Common myeloid progenitor, CD34-positive (primary cell): ENCODE measurements around the gene SSX2IP.

Source experiments
- CTCF ChIA-PET: fragments of 350-600 bp; sonication (Branson Sonifier 250); formaldehyde crosslinking; loops from one replicate; lab custom pipeline; 2021; ENCODE audit warnings: antibody characterized with exemption; lab: Charles Lee
- POLR2A ChIA-PET: fragments of 350-600 bp; sonication (Branson Sonifier 250); formaldehyde crosslinking; loops from one replicate; lab custom pipeline; 2021; ENCODE audit warnings: antibody characterized with exemption; lab: Charles Lee
- DNase-seq, 3 donors: peaks; one replicate each; pipeline versions ENCODE4 v3.0.0 to v3.0.0-alpha.2; 2013
- H3K27ac ChIP-seq, 2 experiments: 1 replicate in 1 of 2; 2 replicates in 1 of 2; pipeline ENCODE4 v1.7.0; 2013; ENCODE audit warnings: inconsistent platforms in 2 of 2, low read length in 2 of 2, mild to moderate bottlenecking in 2 of 2, low read depth in 1 of 2, moderate library complexity in 1 of 2; ENCODE audit not compliant: severe bottlenecking in 2 of 2, insufficient read depth in 1 of 2, poor library complexity in 1 of 2
- H3K27me3 ChIP-seq, 5 experiments: replicated peaks in 2 of 5; 1 replicate in 3 of 5; 2 replicates in 2 of 5; pipeline versions ENCODE4 v1.6.1 to v1.7.0; 2013; ENCODE audit warnings: low read length in 4 of 5, mild to moderate bottlenecking in 2 of 5, moderate library complexity in 2 of 5, inconsistent platforms in 1 of 5; ENCODE audit not compliant: insufficient read depth in 5 of 5, control insufficient read depth in 4 of 5
- H3K36me3 ChIP-seq, 4 experiments: 1 replicate in 2 of 4; 2 replicates in 2 of 4; pipeline versions ENCODE4 v1.6.1 to v1.7.0; 2013; ENCODE audit warnings: low read length in 3 of 4, control low read depth in 1 of 4, mild to moderate bottlenecking in 1 of 4; ENCODE audit not compliant: control insufficient read depth in 4 of 4, insufficient read depth in 4 of 4
- H3K4me1 ChIP-seq, 4 experiments: 1 replicate in 3 of 4; 2 replicates in 1 of 4; pipeline versions ENCODE4 v1.6.1 to v1.7.1; 2013; ENCODE audit warnings: low read length in 3 of 4, mild to moderate bottlenecking in 3 of 4, control low read depth in 1 of 4, inconsistent platforms in 1 of 4, moderate library complexity in 1 of 4; ENCODE audit not compliant: control insufficient read depth in 4 of 4, insufficient read depth in 4 of 4; ENCODE audit errors: control extremely low read depth in 1 of 4
- H3K4me3 ChIP-seq, 7 experiments: 1 replicate in 4 of 7; 2 replicates in 3 of 7; pipeline versions ENCODE4 v1.5.1 to v1.7.0; 2013; ENCODE audit warnings: mild to moderate bottlenecking in 7 of 7, low read length in 6 of 7, moderate library complexity in 6 of 7, inconsistent platforms in 2 of 7, low read depth in 2 of 7, control low read depth in 1 of 7; ENCODE audit not compliant: insufficient read depth in 4 of 7, control insufficient read depth in 1 of 7; ENCODE audit errors: extremely low read depth in 1 of 7
- H3K9me3 ChIP-seq, 5 experiments: 1 replicate in 4 of 5; 2 replicates in 1 of 5; pipeline versions ENCODE4 v1.6.1 to v1.7.1; 2013; ENCODE audit warnings: low read length in 4 of 5, mild to moderate bottlenecking in 2 of 5, inconsistent platforms in 1 of 5, low read depth in 1 of 5, moderate library complexity in 1 of 5; ENCODE audit not compliant: control insufficient read depth in 4 of 5, insufficient read depth in 2 of 5; ENCODE audit errors: control extremely low read depth in 1 of 5
- WGBS: methylation state at CpG from one replicate; pipeline ENCODE4 v1.1.5; 2013; ENCODE audit not compliant: insufficient coverage; 5-methylcytosine and 5-hydroxymethylcytosine counted together

The SSX2IP gene

DNA sequence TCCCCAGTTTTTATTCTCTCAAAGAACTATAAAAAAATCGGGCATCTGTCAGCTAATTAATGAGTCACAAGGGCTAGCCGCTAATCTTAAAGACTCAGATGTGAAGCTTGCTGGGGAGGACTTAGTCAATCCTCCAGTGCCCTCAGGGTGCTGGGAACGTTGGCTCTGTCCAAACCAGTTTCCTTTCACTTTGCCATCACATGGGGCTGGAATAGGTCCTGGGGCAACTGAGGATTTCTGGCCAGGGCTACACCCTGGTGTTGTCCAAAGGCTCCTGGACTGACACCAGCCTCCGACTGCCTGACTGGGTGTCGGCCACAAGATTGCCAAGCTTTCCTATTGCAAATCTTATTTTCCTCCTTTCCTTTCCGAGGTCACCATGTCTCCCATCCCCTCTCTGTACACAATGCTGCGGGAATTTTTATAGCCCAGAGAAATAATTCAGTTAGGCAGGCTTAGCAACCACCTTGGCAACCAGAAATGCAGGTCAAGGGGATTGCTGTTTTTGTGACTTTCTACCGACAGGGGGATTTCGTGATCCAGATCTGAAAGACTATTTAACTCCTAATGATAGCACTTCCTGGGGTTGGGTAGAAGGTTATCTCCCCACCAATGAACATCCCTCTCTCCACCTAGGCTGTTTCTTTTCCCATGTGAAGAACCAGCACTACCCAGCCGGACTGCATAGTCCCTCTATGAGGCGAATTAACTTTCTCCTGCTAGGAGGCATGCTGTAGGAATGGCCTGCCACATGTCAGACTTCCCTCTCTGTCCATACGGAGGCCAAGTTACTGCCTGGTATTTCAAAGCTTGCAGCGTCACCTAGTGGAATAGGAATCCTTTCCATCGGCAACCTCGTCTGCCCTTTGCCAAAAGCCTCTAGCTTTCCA, 86.1 kb downstream of the SSX2IP start:
- no peak overlapping the region for H3K27ac ChIP-seq
- POLR2A ChIA-PET = interaction anchor here (0.6 kb wide), 1 partner anchor 34 kb away, joined by 3 read pairs; no protein-coding TSS in a partner anchor
- H3K4me1 ChIP-seq = no peaks in the 10 kb centered on the region
- H3K9me3 ChIP-seq = peaks cover 3 to 49% (median 33%) of the 10 kb centered on the region in 5 experiments
- H3K36me3 ChIP-seq = no peaks in the 10 kb centered on the region
- WGBS = 93% methylated on average over 11 of the region's 15 CpGs
- CTCF ChIA-PET = interaction anchor here (1.3 to 6.4 kb wide), 2 partner anchors 16 to 29 kb away, joined by 3 to 26 read pairs; no protein-coding TSS in a partner anchor
- no peaks in the 10 kb centered on the region for H3K27me3 ChIP-seq
- DNase-seq = no peak
- no peak overlapping the region for H3K4me3 ChIP-seq

DNA sequence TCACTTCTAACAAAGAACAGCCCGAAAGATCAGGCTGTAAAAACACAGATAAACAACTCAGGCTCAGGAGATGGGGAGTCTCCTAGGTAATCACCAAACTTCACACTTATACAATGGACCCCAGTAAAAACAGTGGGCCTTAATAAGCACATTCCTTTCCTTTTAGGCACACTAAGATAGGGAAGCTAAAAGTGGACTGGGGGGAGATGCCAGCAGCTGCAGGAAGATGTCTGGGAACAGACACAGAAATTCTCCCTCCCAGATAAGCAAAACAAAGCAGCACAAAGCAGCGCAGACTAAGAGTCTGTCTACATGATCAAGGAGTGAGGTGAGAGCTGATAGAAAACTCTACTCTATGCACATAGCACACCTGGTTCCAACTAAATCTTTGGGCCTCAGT, 87.0 kb downstream of the SSX2IP start:
- POLR2A ChIA-PET = interaction anchor here (1.0 kb wide), 1 partner anchor 26 kb away, joined by 3 read pairs; no protein-coding TSS in a partner anchor
- Histone ChIP-seq H3K4me1 (no peaks in the 10 kb centered on the region), H3K4me3 (no peak overlapping the region), H3K36me3 (no peaks in the 10 kb centered on the region), H3K9me3 (peaks cover 3 to 49% (median 33%) of the 10 kb centered on the region in 5 experiments), H3K27ac (no peak overlapping the region), H3K27me3 (no peaks in the 10 kb centered on the region)
- WGBS = no CpG with 5 or more reads among the region's 2 CpGs
- DNase-seq = no peak
- CTCF ChIA-PET = interaction anchor here (1.3 to 6.4 kb wide), 2 partner anchors 17 to 28 kb away, joined by 3 to 26 read pairs; no protein-coding TSS in a partner anchor

DNA sequence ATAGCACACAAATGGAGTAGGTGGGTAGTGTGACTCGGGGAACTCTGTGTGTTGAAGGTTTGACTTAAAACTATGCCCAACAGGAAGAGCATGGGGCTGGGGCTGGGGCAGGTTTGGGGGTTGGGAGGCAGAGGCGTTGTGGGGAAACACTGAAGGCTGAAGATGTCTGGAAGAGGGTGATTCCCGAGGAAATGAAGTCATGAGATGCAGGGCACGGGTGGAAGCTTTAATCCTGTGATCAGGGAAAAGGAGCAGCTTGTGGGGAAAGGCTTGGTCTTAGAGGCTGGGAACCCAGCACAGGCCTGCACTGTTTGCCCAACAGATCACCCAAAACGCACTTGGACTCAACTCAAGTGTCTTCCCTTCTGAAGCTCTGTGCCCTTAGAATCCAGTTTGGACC, 89.5 kb downstream of the SSX2IP start:
- H3K27ac ChIP-seq = no peak overlapping the region
- no peak overlapping the region for H3K4me3 ChIP-seq
- no peaks in the 10 kb centered on the region for H3K36me3 ChIP-seq
- H3K27me3 ChIP-seq = no peaks in the 10 kb centered on the region
- DNase-seq = no peak
- CTCF ChIA-PET = no interaction called here
- no peaks in the 10 kb centered on the region for H3K4me1 ChIP-seq
- WGBS = 100% methylated on average over 4 of the region's 5 CpGs
- POLR2A ChIA-PET = interaction anchor here (1.1 kb wide), 1 partner anchor 122 kb away, joined by 3 read pairs; no protein-coding TSS in a partner anchor
- H3K9me3 ChIP-seq = peaks cover 3 to 33% (median 21%) of the 10 kb centered on the region in 5 experiments

GRCh38 chr1:84598846-84599741, 91.2 kb downstream of the SSX2IP start:
- 95% methylated on average over 3 of the region's 5 CpGs for WGBS
- H3K9me3 ChIP-seq = peaks cover 0 to 16% (median 7%) of the 10 kb centered on the region in 5 experiments
- no peaks in the 10 kb centered on the region for H3K36me3 ChIP-seq
- ChIA-PET POLR2A (no interaction called here), CTCF (no interaction called here)
- DNase-seq = no peak
- no peak overlapping the region for H3K4me3 ChIP-seq
- H3K27me3 ChIP-seq = no peaks in the 10 kb centered on the region
- no peak overlapping the region for H3K27ac ChIP-seq
- no peaks in the 10 kb centered on the region for H3K4me1 ChIP-seq

GRCh38 chr1:84598418-84598817, 91.8 kb downstream of the SSX2IP start:
- CTCF ChIA-PET = no interaction called here
- 80% methylated on average over 1 of the region's 3 CpGs for WGBS
- DNase-seq = no peak

DNA sequence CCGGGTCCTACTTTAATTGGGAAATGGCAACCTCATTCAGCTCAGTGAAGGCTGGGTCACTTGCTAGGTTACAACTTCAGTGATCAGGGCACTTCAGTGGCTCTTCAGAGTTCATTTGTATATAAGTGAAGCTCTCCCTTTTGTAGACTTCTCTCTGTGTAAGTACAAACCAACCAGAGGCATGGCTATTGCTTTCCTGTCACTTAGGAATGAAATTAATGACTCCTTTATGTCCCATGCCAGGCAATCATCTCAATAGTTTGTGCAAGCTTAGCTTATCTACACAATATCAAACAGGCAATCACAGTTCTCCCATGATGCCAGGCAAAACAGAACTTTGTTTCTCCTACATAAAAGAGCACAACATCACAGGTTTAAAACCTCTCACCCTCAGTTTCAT, 93.2 kb downstream of the SSX2IP start:
- no peaks in the 10 kb centered on the region for H3K36me3 ChIP-seq
- H3K27me3 ChIP-seq = no peaks in the 10 kb centered on the region
- POLR2A ChIA-PET = no interaction called here
- 94% methylated on average over 1 of the region's 1 CpG for WGBS
- CTCF ChIA-PET = no interaction called here
- no peaks in the 10 kb centered on the region for H3K4me1 ChIP-seq
- no peak overlapping the region for H3K27ac ChIP-seq
- H3K9me3 ChIP-seq = peaks cover 0 to 4% (median 0%) of the 10 kb centered on the region in 5 experiments
- DNase-seq = no peak
- no peak overlapping the region for H3K4me3 ChIP-seq

More at GRCh38 chr1:84598418-84598817, 91.8 kb downstream of the SSX2IP start:
- Histone ChIP-seq H3K27ac (no peak overlapping the region), H3K36me3 (no peaks in the 10 kb centered on the region), H3K27me3 (no peaks in the 10 kb centered on the region), H3K4me1 (no peaks in the 10 kb centered on the region), H3K4me3 (no peak overlapping the region), H3K9me3 (peaks cover 0 to 12% (median 4%) of the 10 kb centered on the region in 5 experiments)
- POLR2A ChIA-PET = no interaction called here
